Colon (tissue), 2 donors: ENCODE measurements around the gene SMYD3.

Experiments
- FAIRE-seq: peaks from 2 replicates; lab custom pipeline; 2012; peaks lifted over from hg19 to GRCh38; lab: Jason Lieb, UNC
- donor health status: control.
- donor health status: control.

The SMYD3 gene

DNA sequence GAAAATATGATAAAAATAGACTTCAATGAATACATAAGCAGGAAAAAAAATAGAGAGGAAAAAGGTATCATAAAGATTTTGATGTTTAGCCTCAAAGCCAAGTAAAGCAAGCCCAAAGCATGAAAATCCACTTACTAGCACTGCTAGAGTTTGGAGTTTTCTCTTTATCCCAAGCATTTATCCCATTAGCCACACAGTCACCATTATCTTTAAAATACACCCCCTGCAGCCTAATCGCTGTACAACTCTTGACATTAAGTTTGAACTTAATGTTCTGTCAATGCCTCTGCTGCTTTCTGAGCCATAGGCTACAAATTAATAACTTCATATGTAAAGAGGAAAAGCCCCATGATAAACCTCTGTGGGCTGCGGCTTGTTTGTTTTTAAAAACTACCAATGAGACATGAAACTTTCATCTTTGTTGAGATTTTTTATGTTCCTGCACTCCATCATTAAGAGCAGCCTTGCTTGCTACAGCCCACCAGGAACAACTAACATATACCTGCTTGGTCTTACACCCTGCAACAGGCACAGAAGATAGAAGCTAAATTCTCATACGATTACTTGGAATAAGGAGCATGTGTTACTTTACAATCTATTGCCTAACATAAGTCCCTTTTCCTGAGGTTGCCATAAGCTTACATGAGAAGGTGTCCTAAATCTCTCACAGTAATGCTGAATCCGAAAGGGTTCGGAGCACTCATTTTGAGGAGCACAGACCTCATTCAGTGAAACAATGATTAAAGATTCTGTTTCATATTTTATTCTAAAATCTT lies 202.4 kb downstream of the SMYD3 start:
- no peak for FAIRE-seq

DNA sequence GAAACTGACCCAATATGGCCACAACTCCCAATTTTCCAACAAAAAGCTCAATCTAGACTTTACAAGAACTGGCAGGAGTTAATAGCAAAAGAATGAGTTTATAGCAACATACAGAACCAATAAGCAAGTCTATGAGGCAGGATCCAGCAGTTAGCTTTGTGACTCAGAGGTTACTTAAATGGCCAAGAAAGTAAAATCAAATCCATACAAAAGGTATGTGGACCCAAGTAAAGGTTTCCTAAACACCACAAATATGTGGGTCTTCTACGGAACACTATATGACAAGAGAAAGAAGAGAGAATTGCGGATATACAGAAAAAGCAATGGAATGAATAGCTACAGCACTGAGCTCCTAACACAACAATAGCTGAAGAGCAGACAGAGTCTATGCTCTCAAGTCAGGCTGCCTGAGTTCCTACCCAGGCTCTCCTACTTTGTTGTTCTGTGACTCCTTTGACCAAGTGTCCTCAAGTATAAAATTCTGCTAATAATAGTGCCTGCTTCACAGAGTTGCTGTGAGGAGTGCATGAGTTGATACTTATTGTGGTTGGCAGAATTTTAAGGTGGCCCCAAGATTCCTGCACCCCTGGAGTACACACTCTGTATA lies 204.3 kb downstream of the SMYD3 start:
- FAIRE-seq, result no peak

GRCh38 chr1:246302251-246302625 lies 204.8 kb downstream of the SMYD3 start:
- no peak for FAIRE-seq

- no peak for FAIRE-seq
Measured at GRCh38 chr1:246301553-246302250, 205.4 kb downstream of the SMYD3 start.

DNA sequence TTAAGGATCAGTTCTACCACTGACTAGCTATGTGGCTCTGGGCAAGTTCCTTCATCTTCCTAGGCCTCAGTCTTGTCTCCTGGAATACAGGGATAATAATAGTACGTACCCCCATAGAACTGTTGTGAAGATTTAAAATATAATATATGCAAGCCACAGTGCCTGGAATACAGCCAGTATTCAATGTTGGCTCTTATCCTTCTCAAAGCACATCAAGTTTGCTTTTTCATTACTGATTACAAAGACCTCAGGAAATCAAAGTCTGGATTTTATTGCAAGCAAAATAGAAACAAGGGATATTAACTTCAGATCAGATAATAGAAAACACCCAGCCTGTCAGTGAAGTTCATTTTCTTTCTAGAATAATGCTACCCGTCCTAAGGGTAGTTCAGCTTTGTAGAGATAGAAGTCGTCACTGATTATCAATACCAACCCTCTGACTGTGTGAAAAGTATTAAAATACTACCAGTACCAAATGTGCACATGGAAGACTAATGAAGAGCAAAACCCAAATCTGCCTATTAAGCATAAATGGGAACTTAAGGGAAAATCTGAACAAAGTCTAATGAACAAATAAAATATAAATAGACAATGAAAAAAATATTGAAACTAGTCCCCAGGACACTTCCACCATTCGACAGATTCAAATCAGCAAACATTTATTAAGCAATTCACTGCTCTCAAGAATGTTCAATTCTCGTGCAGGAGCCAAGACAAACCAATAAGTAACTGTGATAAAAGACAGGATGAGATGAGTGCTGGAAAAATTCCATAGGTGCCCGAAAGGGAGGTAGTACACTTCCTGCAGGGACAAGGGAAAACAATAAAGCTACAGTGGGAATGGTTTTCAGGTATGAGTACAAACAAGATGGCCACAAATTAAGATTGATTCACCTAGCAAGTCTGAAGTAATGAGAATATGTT lies 206.2 kb downstream of the SMYD3 start:
- no peak for FAIRE-seq

GRCh38 chr1:246297279-246298265 lies 209.5 kb downstream of the SMYD3 start:
- FAIRE-seq, result no peak

DNA sequence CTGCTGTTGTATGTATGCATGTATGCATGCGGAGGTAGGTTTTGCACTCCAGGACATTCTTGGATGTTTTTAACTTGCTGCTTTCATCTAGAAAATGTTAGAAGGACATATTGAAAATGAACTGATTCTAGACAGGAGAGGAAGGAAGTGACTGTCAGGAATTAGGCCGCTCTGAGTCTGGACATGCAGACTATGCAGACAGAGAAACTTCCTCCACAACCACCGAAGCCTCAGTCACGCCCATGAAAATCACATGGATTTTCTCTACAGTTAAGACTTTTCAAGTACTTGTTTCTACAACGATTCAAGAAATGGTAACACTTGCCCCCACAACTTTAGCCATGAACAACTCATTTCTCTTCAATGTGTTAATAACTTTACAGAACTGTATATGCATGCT lies 211.1 kb downstream of the SMYD3 start:
- FAIRE-seq, result no peak

DNA sequence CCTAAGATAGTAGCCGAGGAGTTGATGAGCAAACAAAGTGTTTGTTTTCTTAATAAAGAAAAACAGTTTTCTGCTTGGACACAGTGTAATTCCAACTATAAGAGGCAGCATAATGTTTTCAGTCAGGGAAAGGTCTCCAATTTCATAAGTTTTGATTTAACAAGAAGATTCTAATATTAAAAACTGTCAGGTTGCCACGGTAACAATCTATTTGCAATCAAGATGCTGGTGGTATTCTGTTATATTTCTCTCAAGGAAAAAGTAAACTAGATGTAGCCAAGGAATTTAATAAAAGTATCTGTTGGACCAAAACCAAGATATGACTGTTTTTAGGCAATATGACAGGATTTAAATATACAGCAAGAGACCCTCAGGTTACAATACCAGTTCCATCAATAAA lies 211.7 kb downstream of the SMYD3 start:
- no peak for FAIRE-seq

- FAIRE-seq, result no peak
Measured at GRCh38 chr1:246294263-246294662, 212.8 kb downstream of the SMYD3 start.

DNA sequence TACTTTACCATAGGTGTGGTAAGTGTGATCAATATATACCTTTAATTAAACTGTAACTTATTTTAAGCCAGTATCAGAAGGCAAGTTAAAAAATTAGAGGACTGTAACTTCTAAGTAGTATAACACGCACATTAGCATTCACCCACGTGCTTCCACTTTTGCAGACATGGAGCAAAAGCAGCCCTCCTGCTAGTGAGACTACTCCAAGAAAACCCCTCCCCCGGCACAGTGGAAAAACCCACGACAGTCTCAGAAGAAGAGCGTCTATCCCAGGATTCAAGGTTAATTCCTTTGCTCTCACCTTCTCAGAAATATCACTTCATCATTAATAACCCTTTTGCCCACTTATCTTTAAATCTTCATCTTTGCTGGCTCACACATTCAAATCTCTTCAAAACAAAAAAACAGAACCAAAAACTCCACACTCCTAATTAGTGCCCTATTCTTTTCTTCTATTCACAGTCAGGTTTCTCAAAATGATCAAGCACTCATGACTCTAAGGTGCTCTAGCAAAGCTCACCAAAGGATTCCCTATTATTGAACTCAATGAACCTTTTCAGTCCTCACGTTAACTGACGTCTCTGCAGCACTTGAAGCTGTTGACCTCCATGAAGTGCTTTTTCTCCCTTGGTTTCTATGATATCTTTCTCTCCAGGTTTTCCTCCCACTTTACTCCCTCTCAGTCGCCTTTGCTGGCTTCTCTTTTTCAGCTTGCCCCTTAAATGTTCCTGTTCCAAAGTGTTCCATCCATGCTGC lies 213.5 kb downstream of the SMYD3 start:
- no peak for FAIRE-seq

GRCh38 chr1:246292571-246292970 lies 214.5 kb downstream of the SMYD3 start:
- no peak for FAIRE-seq

DNA sequence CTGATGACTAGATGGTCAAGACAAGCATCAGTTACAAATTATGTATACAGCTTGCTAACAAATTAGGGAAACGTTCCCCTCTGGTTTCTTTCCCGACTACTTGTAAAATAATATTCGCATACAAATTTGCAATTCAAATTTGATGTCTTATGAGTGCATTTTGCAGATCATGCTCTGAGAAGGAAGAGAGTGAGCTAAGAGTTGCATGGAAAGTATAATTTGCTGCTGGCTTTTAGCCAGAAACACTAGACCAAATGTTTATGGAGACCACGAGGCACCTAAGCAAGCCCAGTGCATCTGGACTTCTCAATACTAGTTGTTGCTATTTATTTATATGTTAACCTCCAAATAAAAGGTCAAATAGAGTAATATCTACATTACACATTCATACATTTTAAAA lies 216.0 kb downstream of the SMYD3 start:
- FAIRE-seq, result no peak

DNA sequence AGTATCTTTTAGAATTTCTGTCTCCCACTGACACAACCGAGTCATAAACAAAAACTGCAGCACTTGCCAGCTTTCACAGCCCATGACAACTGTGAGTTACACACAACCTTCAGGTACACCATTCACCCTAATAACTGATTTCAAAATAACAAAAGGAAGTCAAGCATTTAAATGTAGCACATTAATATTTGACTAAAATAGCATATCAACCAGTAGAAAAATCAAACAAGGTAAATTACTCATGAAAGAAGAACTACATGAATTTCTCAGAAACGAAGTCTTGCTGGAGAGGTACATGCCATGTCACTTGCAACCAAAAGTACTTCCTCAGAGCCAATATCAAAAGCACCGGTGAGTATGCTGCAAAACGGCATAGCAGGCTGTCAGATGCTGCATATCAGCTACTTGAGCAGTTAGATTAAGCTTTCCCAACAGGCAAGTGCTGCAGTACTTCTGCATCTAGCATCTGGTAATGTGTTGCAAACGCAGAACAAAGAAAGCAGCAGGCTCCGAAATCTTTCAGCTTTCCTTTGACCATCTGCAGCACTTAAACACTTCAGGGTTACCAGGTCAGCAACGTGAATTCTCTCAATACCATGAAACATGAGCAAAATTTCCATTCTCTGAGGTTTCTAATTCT lies 223.2 kb downstream of the SMYD3 start:
- no peak for FAIRE-seq

- FAIRE-seq, result no peak
Measured at GRCh38 chr1:246281639-246282038, 225.4 kb downstream of the SMYD3 start.

DNA sequence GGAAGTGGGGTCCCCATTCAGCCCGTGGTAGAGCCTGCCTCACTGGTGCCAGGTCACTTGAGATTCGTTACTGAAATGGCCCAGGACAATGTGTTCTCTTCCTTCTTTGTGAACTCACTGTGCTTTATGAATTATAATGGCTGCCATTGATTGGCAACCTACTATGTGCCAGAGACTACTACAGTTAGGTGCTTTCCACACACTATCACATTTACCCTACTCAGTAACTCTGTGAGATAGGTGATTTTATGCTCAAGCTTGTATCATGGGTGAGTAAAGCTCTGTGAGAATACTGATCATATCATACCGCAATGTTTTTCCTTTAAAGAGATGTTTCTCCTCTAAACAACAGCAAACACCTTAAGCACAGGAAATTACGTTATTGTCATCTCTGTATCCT lies 225.9 kb downstream of the SMYD3 start:
- FAIRE-seq, result no peak

DNA sequence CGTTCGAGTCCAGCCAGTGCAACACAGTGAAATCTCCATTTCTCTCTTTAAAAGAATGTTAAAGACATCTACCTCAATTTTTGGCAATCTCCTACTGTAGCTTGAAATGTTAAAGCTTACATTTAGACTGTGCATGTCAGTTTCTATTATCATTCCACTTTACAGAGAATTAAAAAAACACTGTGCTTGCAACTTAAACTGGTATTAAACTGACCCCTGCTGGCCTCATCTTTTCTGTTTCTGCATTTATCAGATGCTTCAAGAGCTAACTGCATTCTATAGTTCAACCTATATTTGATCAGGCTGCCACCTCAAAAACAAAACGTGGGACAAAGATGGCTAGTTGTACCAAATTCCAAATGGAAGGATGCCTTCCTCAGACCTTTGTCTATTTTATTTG lies 226.5 kb downstream of the SMYD3 start:
- no peak for FAIRE-seq

- FAIRE-seq, result no peak
Measured at GRCh38 chr1:246279402-246279801, 227.7 kb downstream of the SMYD3 start.

DNA sequence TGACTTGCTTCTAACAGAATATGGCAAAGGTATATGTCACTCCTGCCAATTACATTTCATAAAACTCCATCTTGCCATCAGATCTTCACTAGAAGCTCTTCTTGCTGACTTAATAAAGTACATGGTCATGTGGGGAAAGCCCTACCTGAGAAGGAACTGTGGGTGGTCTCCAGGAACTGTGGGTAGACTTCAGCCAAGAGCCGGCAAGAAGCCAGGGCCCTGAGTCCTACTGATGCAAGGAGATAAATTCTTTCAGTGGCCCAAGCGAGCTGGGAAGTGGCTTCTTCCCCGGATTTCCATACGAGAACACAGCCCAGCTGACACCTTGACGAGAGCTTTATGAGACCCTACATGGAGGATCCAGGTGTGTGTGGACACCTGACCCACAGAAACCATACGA lies 228.7 kb downstream of the SMYD3 start:
- no peak for FAIRE-seq

DNA sequence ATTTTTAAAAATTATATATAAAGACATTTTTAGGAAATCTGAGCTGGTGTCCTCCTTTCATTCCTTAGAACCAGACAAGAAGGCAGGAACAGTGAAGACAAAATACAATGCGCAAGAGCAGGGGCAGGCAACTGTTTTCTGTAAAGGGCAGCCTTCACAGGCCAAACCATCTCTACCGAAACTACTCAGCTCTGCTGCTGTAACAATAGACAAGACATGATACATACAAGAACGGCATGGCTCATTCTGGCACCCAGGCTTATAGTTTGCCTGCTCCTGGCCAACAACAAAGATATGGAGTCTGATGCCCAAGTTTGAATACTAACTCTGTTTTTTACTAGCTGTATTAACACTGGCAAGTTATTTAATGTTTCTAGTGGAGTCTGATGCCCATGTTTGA lies 232.0 kb downstream of the SMYD3 start:
- FAIRE-seq, result no peak

DNA sequence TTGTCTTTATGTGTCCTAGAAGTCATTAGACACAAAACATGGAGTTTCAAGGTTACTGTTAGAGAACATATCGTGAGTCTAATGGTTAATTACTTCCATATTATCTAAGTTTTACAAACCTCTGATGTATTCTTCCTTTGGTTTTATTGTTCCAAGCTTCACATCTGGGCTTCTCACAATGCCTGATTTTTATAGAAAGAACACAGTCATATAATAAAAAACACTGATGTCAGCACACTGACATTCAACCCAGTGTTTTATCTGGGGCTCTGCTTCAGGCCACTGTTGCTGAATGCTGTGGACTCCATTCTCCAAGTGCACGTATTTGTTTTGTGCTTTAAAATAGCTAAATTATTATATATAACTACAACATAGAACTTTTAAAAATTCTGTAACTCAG lies 232.9 kb downstream of the SMYD3 start:
- FAIRE-seq, result no peak
